Stimulated activated CD4-positive, alpha-beta T cell treated with anti-CD3 and anti-CD28 coated beads, Interleukin-12 subunit alpha, Interleukin-12 subunit beta, amount 100 ng/mL, for 24 hours (primary cell): ENCODE measurements around the gene DCDC2.
"Not testable (repeated sequence)": the region's sequence is repeated elsewhere in the genome, so short reads cannot be mapped to it uniquely, and the experiment has no call there.

Experiments used
- DNase-seq, 2 experiments: peaks; one replicate each; pipeline ENCODE4 v3.0.0-alpha.2; 2020; ENCODE audit warnings: low read depth in 2 of 2

The DCDC2 gene

GRCh38 chr6:24357336-24358218 is at the start of gene DCDC2:
Gene DCDC2 (minus strand): TSS chr6:24358059. CDS start chr6:24357750, 309 bp downstream.
- DNase-seq = no peak

GRCh38 chr6:24405262-24405661 is 47.4 kb upstream of the DCDC2 start:
- DNase-seq = no peak

GRCh38 chr6:24403501-24403824 is 45.6 kb upstream of the DCDC2 start:
- no peak for DNase-seq

- DNase-seq = peak; percentile 60 to 65
Observed at GRCh38 chr6:24402697-24403500, 45.0 kb upstream of the DCDC2 start, which contains the start of gene MRS2. Gene MRS2 (plus strand): TSS chr6:24402936. CDS start chr6:24403047, 111 bp downstream.

- DNase-seq = no peak
Observed at GRCh38 chr6:24401458-24401857, 43.6 kb upstream of the DCDC2 start.

GRCh38 chr6:24400045-24401039 is 42.5 kb upstream of the DCDC2 start:
- not testable (repeated sequence) for DNase-seq

- DNase-seq = no peak
Observed at GRCh38 chr6:24397631-24398030, 39.8 kb upstream of the DCDC2 start.

GRCh38 chr6:24396824-24397223 is 39.0 kb upstream of the DCDC2 start:
- no peak for DNase-seq

GRCh38 chr6:24394780-24395437 is 37.0 kb upstream of the DCDC2 start:
- no peak for DNase-seq

GRCh38 chr6:24394061-24394779 is 36.4 kb upstream of the DCDC2 start:
- DNase-seq = no peak

- DNase-seq = no peak
Observed at GRCh38 chr6:24391756-24392405, 34.0 kb upstream of the DCDC2 start.

- DNase-seq = no peak
Observed at GRCh38 chr6:24391208-24391607, 33.3 kb upstream of the DCDC2 start.

GRCh38 chr6:24387818-24388217 is 30.0 kb upstream of the DCDC2 start:
- no peak for DNase-seq

- DNase-seq = no peak
Observed at GRCh38 chr6:24385536-24386269, 27.8 kb upstream of the DCDC2 start.

- DNase-seq = not testable (repeated sequence)
Observed at GRCh38 chr6:24384369-24385130, 26.7 kb upstream of the DCDC2 start.

GRCh38 chr6:24382891-24383494 is 25.1 kb upstream of the DCDC2 start:
- DNase-seq = not testable (repeated sequence)

GRCh38 chr6:24382220-24382540 is 24.3 kb upstream of the DCDC2 start:
- DNase-seq = no peak
